ENCODE measurements around the gene GLA. TPM values are rescaled to one million over a fixed set of nuclear protein-coding genes. Genes with fewer than 3 reads are reported as not detected.

GLA gene
- total and polyA plus RNA-seq, 2 of the 8 experiments (the other 6 are each of a cell fraction or from before 2014, with no cell fraction given) = 33.6 to 47.3 TPM

DNA sequence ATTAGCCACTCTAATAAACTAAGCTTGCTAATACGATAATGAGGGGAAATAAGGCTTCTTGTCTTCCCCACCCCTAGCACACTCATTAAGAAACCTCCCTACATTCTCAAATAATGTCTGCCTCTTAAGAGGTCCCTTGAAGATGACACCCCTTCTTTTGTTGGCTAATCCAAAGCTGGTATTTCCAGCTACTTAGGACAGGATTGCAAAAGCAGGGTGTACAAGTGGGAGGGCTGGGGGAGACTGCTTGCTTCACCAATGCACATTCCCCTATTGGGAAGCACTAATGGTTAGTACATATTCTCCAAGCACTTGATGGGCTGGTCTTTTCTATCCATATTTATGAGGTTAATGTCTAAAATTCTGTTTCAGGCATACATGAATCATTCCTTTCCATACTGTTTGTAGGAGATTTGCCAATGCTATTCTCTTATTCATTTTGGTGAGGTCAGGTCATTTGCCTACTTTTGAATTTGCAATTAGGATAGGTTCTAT lies 42.4 kb downstream of the GLA start:
- Histone ChIP-seq H3K4me2 (ENCODE audit: insufficient read depth in 1 of 2, low read depth in 2 of 2, low read length in 2 of 2) (no peak overlapping the region), H2AK5ac (ENCODE audit: low read depth, low read length) (no peak overlapping the region), H3K36me3 (ENCODE audit: control insufficient read depth in 2 of 4, insufficient read depth in 4 of 4, low read length in 3 of 4) (no peaks in the 10 kb centered on the region), H3K4ac (replicated peaks; ENCODE audit: insufficient read length, low read depth, low read length) (no peak overlapping the region), H3K4me3 (ENCODE audit: extremely low read depth in 1 of 4, insufficient read depth in 2 of 4, low read depth in 3 of 4, low read length in 4 of 4) (no peak overlapping the region), H4K20me1 (replicated peaks in 1 of 2; ENCODE audit: control insufficient read depth in 1 of 2, insufficient read depth in 2 of 2, low read length in 2 of 2) (no peaks in the 10 kb centered on the region), H4K5ac (ENCODE audit: insufficient read length, low read depth, low read length) (no peak overlapping the region), H3K27me3 (replicated peaks in 1 of 4; ENCODE audit: control insufficient read depth in 3 of 4, extremely low read depth in 1 of 4, insufficient read depth in 3 of 4, low read length in 3 of 4) (no peaks in the 10 kb centered on the region), H2BK12ac (ENCODE audit: low read depth, low read length) (no peak overlapping the region), H3K23ac (ENCODE audit: insufficient read length) (no peak overlapping the region), H3K9ac (replicated peaks in 1 of 4; ENCODE audit: extremely low read depth in 1 of 4, low read depth in 3 of 4, low read length in 3 of 4) (no peak overlapping the region), H3K4me1 (replicated peaks in 1 of 4; ENCODE audit: control insufficient read depth in 3 of 4, insufficient read depth in 4 of 4, low read length in 3 of 4) (no peaks in the 10 kb centered on the region), H3K18ac (ENCODE audit: extremely low read depth, low read length) (no peak overlapping the region), H3K79me1 (ENCODE audit: low read depth, low read length) (no peaks in the 10 kb centered on the region), H3K27ac (ENCODE audit: low read depth, low read length) (no peak overlapping the region), H3K56ac (replicated peaks; ENCODE audit: insufficient read length, low read depth, low read length) (no peak overlapping the region), H2BK15ac (ENCODE audit: low read length) (no peak overlapping the region), H4K8ac (ENCODE audit: extremely low read depth, insufficient read depth, low read length) (no peak overlapping the region), H3K9me3 (ENCODE audit: insufficient read depth in 2 of 2, low read depth in 1 of 2, low read length in 1 of 2) (no peaks in the 10 kb centered on the region), H2BK120ac (replicated peaks; ENCODE audit: low read depth, low read length) (no peak overlapping the region), H2BK5ac (ENCODE audit: low read depth, low read length) (no peak overlapping the region), H4K91ac (replicated peaks; ENCODE audit: insufficient read length, low read length) (no peak overlapping the region), H3K14ac (ENCODE audit: insufficient read length) (no peak overlapping the region), H2BK20ac (ENCODE audit: low read length) (no peak overlapping the region), H3K79me2 (ENCODE audit: control insufficient read depth in 1 of 2, insufficient read depth in 2 of 2, low read length in 2 of 2) (no peaks in the 10 kb centered on the region), H3K23me2 (ENCODE audit: low read depth, low read length) (no peaks in the 10 kb centered on the region), H2AFZ (ENCODE audit: low read length) (no peak overlapping the region)
- DNase-seq (ENCODE audit: low read depth in 1 of 2, low spot score in 2 of 2) (no peak), FAIRE-seq (no peak)
- CTCF ChIA-PET (ENCODE audit: partially characterized antibody) = no interaction called here
- POLR2A ChIA-PET (ENCODE audit: partially characterized antibody) = interaction anchor here (0.8 kb wide), 3 partner anchors 18 to 25 kb away, joined by 3 to 4 read pairs (median 4); partner anchors contain the start of gene RPL36A
- 87% methylated on average over 1 of the region's 1 CpG; no CpG with 5 or more reads in 1 of the 2 experiments for WGBS, 2 experiments (ENCODE audit: extremely low coverage in 1 of 2, insufficient coverage in 1 of 2, insufficient read length in 1 of 2, insufficient replicate concordance in 2 of 2, low coverage in 1 of 2, low lambda C conversion rate in 2 of 2, missing lambda C conversion rate in 1 of 2)
- TF ChIP-seq, protein P1, sequence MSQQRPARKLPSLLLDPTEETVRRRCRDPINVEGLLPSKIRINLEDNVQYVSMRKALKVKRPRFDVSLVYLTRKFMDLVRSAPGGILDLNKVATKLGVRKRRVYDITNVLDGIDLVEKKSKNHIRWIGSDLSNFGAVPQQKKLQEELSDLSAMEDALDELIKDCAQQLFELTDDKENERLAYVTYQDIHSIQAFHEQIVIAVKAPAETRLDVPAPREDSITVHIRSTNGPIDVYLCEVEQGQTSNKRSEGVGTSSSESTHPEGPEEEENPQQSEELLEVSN (IDR thresholded peaks at IDR 0.05) = no peak
- TF ChIP-seq GABPA (IDR thresholded peaks at IDR 0.05; ENCODE audit: borderline replicate concordance, insufficient read depth, low read length) (no peak), POLR2A (IDR thresholded peaks at IDR 0.05; ENCODE audit: control extremely low read depth in 1 of 2, low read depth in 2 of 2, low read length in 2 of 2) (no peak), EZH2 (IDR thresholded peaks at IDR 0.05; ENCODE audit: low read depth, low read length, severe bottlenecking) (no peak), CREB1 (IDR thresholded peaks at IDR 0.05) (no peak), FOSL1 (IDR thresholded peaks at IDR 0.05; ENCODE audit: insufficient read depth, low read depth, low read length) (no peak), RBBP5 (IDR thresholded peaks at IDR 0.05; ENCODE audit: borderline replicate concordance, low read depth, low read length) (no peak), KDM5A (IDR thresholded peaks at IDR 0.05; ENCODE audit: low read length) (no peak), SIRT6 (IDR thresholded peaks at IDR 0.05; ENCODE audit: low read length) (no peak), RXRA (IDR thresholded peaks at IDR 0.05; ENCODE audit: insufficient read depth, low read depth, low read length) (no peak)
- TF ChIP-seq, protein P2, sequence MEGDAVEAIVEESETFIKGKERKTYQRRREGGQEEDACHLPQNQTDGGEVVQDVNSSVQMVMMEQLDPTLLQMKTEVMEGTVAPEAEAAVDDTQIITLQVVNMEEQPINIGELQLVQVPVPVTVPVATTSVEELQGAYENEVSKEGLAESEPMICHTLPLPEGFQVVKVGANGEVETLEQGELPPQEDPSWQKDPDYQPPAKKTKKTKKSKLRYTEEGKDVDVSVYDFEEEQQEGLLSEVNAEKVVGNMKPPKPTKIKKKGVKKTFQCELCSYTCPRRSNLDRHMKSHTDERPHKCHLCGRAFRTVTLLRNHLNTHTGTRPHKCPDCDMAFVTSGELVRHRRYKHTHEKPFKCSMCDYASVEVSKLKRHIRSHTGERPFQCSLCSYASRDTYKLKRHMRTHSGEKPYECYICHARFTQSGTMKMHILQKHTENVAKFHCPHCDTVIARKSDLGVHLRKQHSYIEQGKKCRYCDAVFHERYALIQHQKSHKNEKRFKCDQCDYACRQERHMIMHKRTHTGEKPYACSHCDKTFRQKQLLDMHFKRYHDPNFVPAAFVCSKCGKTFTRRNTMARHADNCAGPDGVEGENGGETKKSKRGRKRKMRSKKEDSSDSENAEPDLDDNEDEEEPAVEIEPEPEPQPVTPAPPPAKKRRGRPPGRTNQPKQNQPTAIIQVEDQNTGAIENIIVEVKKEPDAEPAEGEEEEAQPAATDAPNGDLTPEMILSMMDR (IDR thresholded peaks at IDR 0.05; ENCODE audit: control extremely low read depth in 1 of 3, insufficient read depth in 1 of 3, low read depth in 1 of 3, low read length in 3 of 3) = no peak
